ENCODE measurements around the gene ZFYVE21.

ZFYVE21 gene

DNA sequence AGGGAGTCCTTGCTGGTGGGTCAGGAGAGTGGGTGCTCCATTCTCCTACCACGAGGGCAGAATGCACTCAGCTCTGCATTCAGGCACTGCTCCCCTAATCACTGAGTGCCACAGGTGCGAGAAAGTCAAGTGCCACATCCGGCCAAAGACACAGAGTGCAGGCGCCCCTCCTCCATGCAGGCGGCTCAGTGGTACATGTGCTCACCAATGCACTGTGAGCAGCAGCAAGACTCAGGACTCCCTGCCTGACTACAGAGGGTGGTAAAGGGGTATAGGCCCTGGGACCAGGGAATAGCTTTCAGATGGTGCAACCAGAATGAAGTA lies 32.9 kb downstream of the ZFYVE21 start:
- Histone ChIP-seq H3K4me1 (peaks cover 7% of the 10 kb centered on the region), H3K36me3 (replicated peaks) (no peaks in the 10 kb centered on the region; the same call in 1 of the 2 replicates), H3K27me3 (ENCODE audit: low read depth) (no peaks in the 10 kb centered on the region), H3K9me3 (no peaks in the 10 kb centered on the region), H3K4me3 (no peak overlapping the region)
- in situ Hi-C loops (cut with MboI; ENCODE audit: low sequenced_read_pairs) = no loop called here
- DNase-seq (ENCODE audit: low spot score in 2 of 2) = no peak

DNA sequence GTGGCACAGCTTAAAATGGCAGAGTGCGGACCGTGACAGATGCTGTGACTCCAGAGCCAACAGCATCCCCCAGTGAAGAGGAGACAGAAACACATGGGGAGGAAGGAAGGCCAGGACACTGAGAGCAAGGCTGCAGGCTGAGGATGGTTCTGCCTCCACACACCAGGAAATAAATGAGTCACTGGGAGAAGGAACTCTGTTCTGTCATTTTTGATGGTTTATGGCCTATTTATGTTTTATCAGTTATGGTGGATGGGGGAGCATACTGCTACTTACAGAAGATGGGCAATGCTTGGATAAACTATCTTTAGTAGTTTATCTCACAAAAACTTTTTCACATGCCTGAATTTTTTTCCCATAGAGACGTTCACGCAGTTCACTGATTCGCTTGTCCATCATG lies 33.8 kb downstream of the ZFYVE21 start:
- peaks cover 13% of the 10 kb centered on the region for H3K4me1 ChIP-seq
- no peaks in the 10 kb centered on the region for H3K9me3 ChIP-seq
- in situ Hi-C loops (cut with MboI; ENCODE audit: low sequenced_read_pairs) = no loop called here
- H3K4me3 ChIP-seq = no peak overlapping the region
- no peaks in the 10 kb centered on the region for H3K27me3 ChIP-seq (ENCODE audit: low read depth)
- no peaks in the 10 kb centered on the region; the same call in 1 of the 2 replicates for H3K36me3 ChIP-seq (replicated peaks)
- DNase-seq (ENCODE audit: low spot score in 2 of 2) = no peak

DNA sequence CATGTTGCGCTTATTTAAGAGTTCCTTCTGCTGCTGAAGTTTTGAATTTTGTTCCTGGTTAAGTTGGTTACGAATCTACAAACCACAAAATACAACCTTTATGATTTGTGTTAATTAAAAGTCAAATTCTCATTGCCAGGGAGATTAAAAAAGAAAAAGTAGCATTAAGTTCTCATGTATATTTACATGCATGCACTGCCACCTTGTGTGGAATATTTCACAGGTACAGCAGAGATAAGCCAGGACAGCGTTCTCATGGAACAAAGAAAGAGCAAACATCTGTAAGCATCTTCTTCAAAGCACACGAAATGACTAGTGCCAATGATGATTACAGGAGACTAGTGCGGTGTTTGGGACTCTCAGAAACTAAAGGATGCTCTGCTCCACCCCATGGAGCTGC lies 34.2 kb downstream of the ZFYVE21 start:
- no peak overlapping the region for H3K4me3 ChIP-seq
- peaks cover 13% of the 10 kb centered on the region for H3K4me1 ChIP-seq
- no peaks in the 10 kb centered on the region for H3K9me3 ChIP-seq
- in situ Hi-C loops (cut with MboI; ENCODE audit: low sequenced_read_pairs) = no loop called here
- H3K27me3 ChIP-seq (ENCODE audit: low read depth) = no peaks in the 10 kb centered on the region
- no peak for DNase-seq (ENCODE audit: low spot score in 2 of 2)
- no peaks in the 10 kb centered on the region; the same call in 1 of the 2 replicates for H3K36me3 ChIP-seq (replicated peaks)

DNA sequence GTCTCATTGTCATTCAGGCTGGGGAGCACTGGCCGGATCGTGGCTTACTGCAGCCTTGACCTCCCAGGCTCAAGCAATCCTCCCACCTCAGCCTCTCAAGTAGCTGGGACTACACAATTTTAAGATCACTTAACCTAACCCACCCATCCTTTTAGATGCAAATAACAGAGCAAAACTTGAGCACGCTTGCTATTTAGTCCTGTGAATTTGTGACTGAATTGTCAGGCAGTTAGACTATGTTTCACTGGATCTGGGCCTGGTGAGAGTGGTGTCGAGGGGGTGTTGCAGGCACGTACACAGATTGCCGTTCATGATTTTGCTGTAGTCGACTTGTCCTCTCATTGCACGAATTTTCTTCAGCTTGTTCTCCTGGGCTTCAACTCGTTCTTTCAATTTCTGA lies 38.2 kb downstream of the ZFYVE21 start:
- in situ Hi-C loops (cut with MboI; ENCODE audit: low sequenced_read_pairs) = no loop called here
- peaks cover 18% of the 10 kb centered on the region for H3K4me1 ChIP-seq
- no peaks in the 10 kb centered on the region for H3K27me3 ChIP-seq (ENCODE audit: low read depth)
- no peaks in the 10 kb centered on the region for H3K9me3 ChIP-seq
- DNase-seq (ENCODE audit: low spot score in 2 of 2) = peak; percentile 41 to 50
- H3K36me3 ChIP-seq (replicated peaks) = no peaks in the 10 kb centered on the region; the same call in 1 of the 2 replicates
- H3K4me3 ChIP-seq = no peak overlapping the region

DNA sequence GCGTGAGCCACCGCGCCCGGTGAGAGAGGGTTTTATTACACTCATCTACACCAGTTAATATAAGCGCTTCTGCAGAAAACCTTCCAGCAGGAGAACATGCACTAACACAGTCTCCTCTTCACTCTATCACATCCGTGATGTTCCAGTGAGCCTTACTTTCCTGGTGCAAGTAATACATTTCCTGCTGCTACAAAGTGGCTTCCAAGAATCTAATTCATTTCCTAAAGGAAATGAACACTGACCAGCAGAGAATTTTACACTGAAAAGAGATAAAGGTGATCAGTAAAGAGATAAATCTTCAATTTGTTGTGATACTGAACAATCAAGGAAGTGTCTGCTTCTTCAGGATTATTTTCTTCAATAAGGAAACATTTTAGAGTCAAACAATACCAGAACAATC lies 39.5 kb downstream of the ZFYVE21 start:
- no peaks in the 10 kb centered on the region for H3K27me3 ChIP-seq (ENCODE audit: low read depth)
- no peaks in the 10 kb centered on the region for H3K36me3 ChIP-seq (replicated peaks)
- no peak for DNase-seq (ENCODE audit: low spot score in 2 of 2)
- in situ Hi-C loops (cut with MboI; ENCODE audit: low sequenced_read_pairs) = no loop called here
- peaks cover 18% of the 10 kb centered on the region for H3K4me1 ChIP-seq
- no peaks in the 10 kb centered on the region for H3K9me3 ChIP-seq
- H3K4me3 ChIP-seq = no peak overlapping the region

DNA sequence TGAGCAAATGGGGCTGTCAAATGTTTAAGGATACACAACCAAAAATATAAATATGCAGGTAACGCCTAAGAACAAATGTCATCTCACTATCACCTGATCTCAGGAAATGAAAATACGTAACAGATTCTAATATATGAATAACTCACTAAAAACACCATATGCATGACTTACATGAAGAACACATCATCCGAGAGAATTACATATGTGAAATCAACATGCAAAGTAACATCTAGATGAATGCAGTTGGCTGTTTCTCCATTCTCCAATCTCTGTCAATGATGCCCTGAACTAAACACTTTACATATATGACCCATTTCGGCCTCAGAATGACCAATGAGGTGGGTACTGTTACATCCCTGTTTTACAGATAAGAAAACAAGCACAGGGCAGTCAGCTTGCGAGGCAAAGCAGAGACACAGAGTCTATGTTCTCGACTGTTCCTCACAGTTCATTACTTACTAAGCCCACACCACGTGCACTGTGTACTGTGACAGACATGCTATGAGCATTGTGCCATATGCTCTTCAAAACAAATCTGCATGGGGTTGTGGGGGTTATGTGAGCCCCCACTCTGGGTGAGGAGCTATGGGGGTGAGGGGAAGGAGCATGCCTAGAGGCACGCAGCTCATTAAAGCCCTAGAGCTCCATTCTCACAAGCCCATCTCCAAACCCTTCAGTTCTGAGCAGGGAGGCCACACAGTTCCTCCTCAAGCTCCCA lies 42.6 kb downstream of the ZFYVE21 start:
- Histone ChIP-seq H3K36me3 (replicated peaks) (no peaks in the 10 kb centered on the region), H3K4me1 (peaks cover 14% of the 10 kb centered on the region), H3K9me3 (no peaks in the 10 kb centered on the region), H3K4me3 (no peak overlapping the region), H3K27me3 (ENCODE audit: low read depth) (no peaks in the 10 kb centered on the region)
- no peak for DNase-seq (ENCODE audit: low spot score in 2 of 2)
- in situ Hi-C loops (cut with MboI; ENCODE audit: low sequenced_read_pairs) = no loop called here

DNA sequence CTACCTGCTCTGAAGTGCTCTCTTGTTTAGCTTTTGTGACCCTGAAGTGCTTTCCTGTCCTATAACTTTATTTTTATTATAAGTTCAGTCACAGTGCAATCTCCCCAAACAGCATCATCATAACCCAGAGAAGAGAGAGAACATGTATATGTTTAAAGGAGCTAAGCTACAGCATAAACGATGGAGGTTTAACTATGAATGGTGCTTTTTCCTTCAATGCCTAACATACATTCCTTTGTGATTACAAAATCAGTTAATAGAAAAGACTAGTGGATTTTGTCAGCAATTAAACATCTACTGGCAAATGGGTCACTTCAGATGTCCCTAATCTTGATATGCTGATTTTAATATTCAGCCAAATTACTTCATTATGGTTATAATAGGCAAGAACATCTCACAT lies 46.4 kb downstream of the ZFYVE21 start:
- Histone ChIP-seq H3K4me1 (no peaks in the 10 kb centered on the region), H3K9me3 (no peaks in the 10 kb centered on the region), H3K27me3 (ENCODE audit: low read depth) (no peaks in the 10 kb centered on the region), H3K4me3 (no peak overlapping the region), H3K36me3 (replicated peaks) (no peaks in the 10 kb centered on the region)
- in situ Hi-C loops (cut with MboI; ENCODE audit: low sequenced_read_pairs) = no loop called here
- no peak for DNase-seq (ENCODE audit: low spot score in 2 of 2)

DNA sequence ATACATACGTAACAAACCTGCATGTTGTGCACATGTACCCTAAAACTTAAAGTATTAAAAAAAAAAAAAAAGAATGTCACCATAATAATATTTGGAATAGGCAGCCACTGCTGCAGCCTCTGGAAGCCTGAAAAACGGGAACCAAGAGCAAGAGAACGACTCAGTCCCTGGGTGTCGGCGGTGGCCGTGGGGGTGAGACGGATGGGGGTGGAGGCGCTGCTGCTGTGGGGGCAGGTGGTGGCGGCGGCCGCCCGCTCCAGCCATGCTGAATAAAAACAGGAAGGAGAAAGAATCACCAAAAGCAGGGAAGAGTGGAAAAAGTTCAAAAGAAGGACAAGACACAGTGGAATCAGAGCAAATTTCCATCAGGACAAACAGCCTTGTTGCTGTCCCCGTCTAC lies 46.9 kb downstream of the ZFYVE21 start:
- no peak for DNase-seq (ENCODE audit: low spot score in 2 of 2)
- H3K27me3 ChIP-seq (ENCODE audit: low read depth) = no peaks in the 10 kb centered on the region

DNA sequence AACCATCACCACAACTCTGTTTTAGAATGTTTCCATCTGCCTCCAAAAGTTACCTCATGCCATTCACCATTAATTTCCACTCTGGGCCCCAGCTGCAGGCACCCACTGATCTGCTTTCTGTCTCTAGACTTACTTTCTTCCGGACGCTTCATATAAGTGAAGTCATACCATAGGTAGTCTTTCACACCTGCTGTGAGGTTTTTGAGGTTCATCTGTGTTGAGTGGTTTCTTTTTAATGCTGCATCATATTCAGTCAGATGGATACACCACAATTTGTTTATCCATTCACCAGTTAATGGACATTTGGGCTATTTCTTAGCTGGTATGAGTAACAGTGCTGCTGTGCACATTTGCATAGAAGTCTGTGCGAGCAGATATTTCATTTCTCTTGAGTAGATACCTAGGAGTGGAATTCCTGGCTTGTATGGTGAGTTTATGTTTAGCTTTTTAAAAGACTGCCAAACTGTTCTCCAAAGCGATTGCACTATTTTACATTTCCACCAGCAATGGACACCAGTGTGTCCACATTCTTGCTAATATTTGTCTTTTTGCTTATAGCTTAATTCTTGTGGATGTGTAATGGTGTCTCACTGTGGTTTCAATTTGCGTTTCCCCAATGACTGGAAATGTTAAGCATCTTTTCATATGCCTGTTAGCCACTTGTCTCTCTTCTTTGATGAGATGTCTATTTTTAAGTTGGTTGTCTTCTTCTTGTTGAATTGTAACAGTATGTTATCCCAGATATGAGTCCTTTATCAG lies 48.3 kb downstream of the ZFYVE21 start:
- Histone ChIP-seq H3K4me1 (no peaks in the 10 kb centered on the region), H3K9me3 (no peaks in the 10 kb centered on the region), H3K4me3 (no peak overlapping the region), H3K36me3 (replicated peaks) (no peaks in the 10 kb centered on the region), H3K27me3 (ENCODE audit: low read depth) (no peaks in the 10 kb centered on the region)
- in situ Hi-C loops (cut with MboI; ENCODE audit: low sequenced_read_pairs) = no loop called here
- no peak for DNase-seq (ENCODE audit: low spot score in 2 of 2)

More for the DNA sequence above, 46.9 kb downstream of the ZFYVE21 start:
- H3K9me3 ChIP-seq = no peaks in the 10 kb centered on the region
- no peak overlapping the region for H3K4me3 ChIP-seq
- no peaks in the 10 kb centered on the region for H3K4me1 ChIP-seq
- H3K36me3 ChIP-seq (replicated peaks) = no peaks in the 10 kb centered on the region
- in situ Hi-C loops (cut with MboI; ENCODE audit: low sequenced_read_pairs) = no loop called here

DNA sequence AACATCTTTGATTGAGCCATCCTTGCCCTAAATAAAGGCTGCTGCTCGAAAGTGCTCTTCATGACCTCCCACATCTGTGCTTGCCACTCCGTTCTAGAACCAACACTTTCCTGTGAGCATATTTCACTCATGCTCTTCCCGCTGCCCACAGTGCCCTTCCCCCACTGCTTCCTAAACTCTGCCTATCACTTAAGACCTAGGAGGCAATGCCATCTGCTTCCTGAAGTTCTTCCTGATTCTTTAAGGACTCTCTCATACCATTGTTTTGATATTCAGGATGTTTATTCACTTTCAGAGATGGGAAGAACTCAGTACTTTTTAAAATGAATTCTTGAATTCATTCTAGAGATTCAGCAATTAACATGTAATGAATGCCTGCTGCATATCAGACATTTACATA lies 49.9 kb downstream of the ZFYVE21 start:
- in situ Hi-C loops (cut with MboI; ENCODE audit: low sequenced_read_pairs) = no loop called here
- no peak overlapping the region for H3K4me3 ChIP-seq
- H3K36me3 ChIP-seq (replicated peaks) = no peaks in the 10 kb centered on the region
- H3K9me3 ChIP-seq = no peaks in the 10 kb centered on the region
- DNase-seq (ENCODE audit: low spot score in 2 of 2) = no peak
- H3K4me1 ChIP-seq = no peaks in the 10 kb centered on the region
- no peaks in the 10 kb centered on the region for H3K27me3 ChIP-seq (ENCODE audit: low read depth)

DNA sequence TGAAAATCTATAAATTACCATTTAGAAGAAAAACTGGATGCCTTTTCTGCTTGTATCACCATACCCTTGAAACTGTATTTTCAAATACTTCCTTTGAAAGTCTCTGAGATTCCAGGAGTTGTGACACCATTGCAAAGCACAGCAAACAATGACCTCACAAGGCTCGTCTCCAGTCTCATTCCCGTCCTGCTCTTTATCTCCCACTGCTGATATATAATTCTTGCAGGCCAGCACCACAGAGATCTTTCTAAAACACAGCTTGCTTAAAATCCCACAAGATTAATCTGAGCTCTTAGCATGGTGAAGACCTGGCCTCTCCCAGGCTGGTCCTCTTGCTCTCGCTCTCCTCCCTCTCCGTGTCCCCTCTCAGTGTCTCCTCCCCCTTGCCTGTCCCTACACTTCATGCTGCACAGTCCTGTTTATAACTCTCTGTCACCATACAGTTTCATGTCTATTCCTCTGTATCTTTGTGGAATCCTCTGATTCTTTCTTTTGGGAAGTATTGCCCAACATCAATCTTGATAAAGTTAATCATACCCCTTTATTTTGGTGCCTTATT lies 51.8 kb downstream of the ZFYVE21 start:
- DNase-seq (ENCODE audit: low spot score in 2 of 2) = no peak
- no peak overlapping the region for H3K4me3 ChIP-seq
- no peaks in the 10 kb centered on the region for H3K36me3 ChIP-seq (replicated peaks)
- no peaks in the 10 kb centered on the region for H3K9me3 ChIP-seq
- in situ Hi-C loops (cut with MboI; ENCODE audit: low sequenced_read_pairs) = no loop called here
- no peaks in the 10 kb centered on the region for H3K4me1 ChIP-seq
- H3K27me3 ChIP-seq (ENCODE audit: low read depth) = no peaks in the 10 kb centered on the region

DNA sequence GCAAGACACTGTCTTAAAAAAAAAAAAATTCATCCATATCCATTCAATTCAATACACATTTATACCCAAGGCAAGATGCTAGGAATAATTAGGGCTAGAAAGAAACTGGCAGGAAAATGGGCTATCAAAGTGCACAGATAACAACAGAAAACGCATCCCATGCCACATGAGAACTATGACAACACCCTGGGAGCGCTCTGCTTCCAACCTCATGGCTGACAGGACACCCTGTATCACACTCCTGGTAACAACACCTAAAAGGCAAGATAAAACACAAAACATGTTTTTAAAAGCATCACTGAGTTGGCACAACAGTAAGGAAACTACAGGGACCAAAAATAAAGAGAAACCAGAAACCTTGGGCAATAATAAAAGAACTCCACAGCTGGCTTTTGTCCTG lies 54.9 kb downstream of the ZFYVE21 start:
- in situ Hi-C loops (cut with MboI; ENCODE audit: low sequenced_read_pairs) = no loop called here
- DNase-seq (ENCODE audit: low spot score in 2 of 2) = no peak
- no peaks in the 10 kb centered on the region for H3K36me3 ChIP-seq (replicated peaks)
- no peaks in the 10 kb centered on the region for H3K9me3 ChIP-seq
- no peak overlapping the region for H3K4me3 ChIP-seq
- H3K27me3 ChIP-seq (ENCODE audit: low read depth) = no peaks in the 10 kb centered on the region
- no peaks in the 10 kb centered on the region for H3K4me1 ChIP-seq

DNA sequence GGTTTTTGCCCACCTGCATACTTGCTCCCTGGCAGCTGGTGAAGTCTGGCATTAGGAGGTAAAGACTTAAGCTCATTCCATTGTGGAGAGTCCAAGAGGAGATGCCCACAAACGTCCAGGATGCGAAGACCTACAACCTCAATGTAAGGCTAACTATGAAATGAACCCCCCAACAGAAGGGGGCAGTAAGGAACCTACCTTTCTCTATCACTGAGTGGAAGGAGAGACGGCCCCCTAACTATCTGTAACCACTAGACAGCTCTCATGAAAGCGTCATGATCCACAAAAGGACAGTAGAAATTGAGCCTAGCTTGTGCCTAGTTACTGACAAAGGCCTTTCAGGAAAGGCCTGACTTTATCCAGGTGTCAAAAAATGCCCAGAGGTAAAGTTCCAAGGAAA lies 55.3 kb downstream of the ZFYVE21 start:
- H3K4me1 ChIP-seq = no peaks in the 10 kb centered on the region
- in situ Hi-C loops (cut with MboI; ENCODE audit: low sequenced_read_pairs) = no loop called here
- no peak for DNase-seq (ENCODE audit: low spot score in 2 of 2)

DNA sequence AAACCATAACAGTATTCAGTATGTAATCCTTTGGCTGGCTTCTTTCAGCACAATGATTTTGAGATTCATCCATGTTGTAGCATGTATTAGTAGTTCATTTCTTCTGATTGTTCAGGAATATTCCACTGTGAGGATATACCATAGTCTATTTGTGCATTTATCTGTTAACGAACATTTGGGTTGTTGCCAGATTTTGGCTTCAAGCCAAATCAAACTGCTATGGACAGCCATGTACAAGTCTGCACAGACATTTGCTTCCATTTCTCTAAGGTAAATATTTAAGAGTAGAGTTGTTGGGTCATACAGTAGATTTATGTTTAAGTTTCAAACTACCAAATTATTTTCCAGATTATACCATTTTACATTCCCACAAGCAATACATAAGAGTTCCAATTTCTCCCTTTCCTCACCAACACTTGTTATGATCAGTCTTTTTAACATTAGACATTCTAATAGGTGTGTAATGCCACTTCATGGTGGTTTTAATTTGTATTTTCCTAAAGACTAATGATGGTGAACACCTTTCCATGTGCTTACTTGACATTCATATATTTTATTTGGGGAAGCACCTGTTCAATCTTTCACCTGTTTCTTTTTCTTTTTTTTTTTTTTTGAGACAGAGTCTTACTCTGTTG lies 56.6 kb downstream of the ZFYVE21 start:
- Histone ChIP-seq H3K27me3 (ENCODE audit: low read depth) (no peaks in the 10 kb centered on the region), H3K4me1 (no peaks in the 10 kb centered on the region), H3K9me3 (no peaks in the 10 kb centered on the region; the same call in 1 of the 2 replicates), H3K4me3 (no peak overlapping the region), H3K36me3 (replicated peaks) (no peaks in the 10 kb centered on the region)
- in situ Hi-C loops (cut with MboI; ENCODE audit: low sequenced_read_pairs) = no loop called here
- DNase-seq (ENCODE audit: low spot score in 2 of 2) = no peak

More for the DNA sequence above, 55.3 kb downstream of the ZFYVE21 start:
- H3K4me3 ChIP-seq = no peak overlapping the region
- H3K36me3 ChIP-seq (replicated peaks) = no peaks in the 10 kb centered on the region
- H3K9me3 ChIP-seq = no peaks in the 10 kb centered on the region
- H3K27me3 ChIP-seq (ENCODE audit: low read depth) = no peaks in the 10 kb centered on the region

Data from HAP-1 (cell line).